Activated T-helper 1 cell treated with anti-CD3 and anti-CD28 coated beads, Interleukin-12 subunit alpha, Interleukin-12 subunit beta, Interleukin-2, Interleukin-4 antibody, amounts not matched to agents 30 ng/mL and 10 ng/mL and 1 ng/mL, durations not matched to agents 14 hours and 24 hours and 36 hours (primary cell): ENCODE data around the gene PHYKPL. TPM values are rescaled to one million over a fixed set of nuclear protein-coding genes. Genes with fewer than 3 reads are reported as not detected.

Experiments used
- DNase-seq: peaks from one replicate; pipeline ENCODE4 v3.0.0; 2021; ENCODE audit warnings: low spot score
- H3K27ac Mint-ChIP-seq: one replicate; pipeline ENCODE4 v1.8.0; 2021; ENCODE audit warnings: mild to moderate bottlenecking, mixed read lengths
- H3K27me3 Mint-ChIP-seq: one replicate; pipeline ENCODE4 v1.8.0; 2022; ENCODE audit warnings: mild to moderate bottlenecking, moderate library complexity, mixed read lengths; ENCODE audit not compliant: insufficient read depth
- H3K36me3 Mint-ChIP-seq: one replicate; pipeline ENCODE4 v1.8.0; 2021; ENCODE audit warnings: low read depth, mixed read lengths
- H3K4me1 Mint-ChIP-seq: one replicate; pipeline ENCODE4 v1.8.0; 2021; ENCODE audit warnings: low read depth, mixed read lengths
- H3K4me3 Mint-ChIP-seq: one replicate; pipeline ENCODE4 v1.8.0; 2021; ENCODE audit warnings: mild to moderate bottlenecking, moderate library complexity, mixed read lengths
- H3K9me3 Mint-ChIP-seq: one replicate; pipeline ENCODE4 v1.8.0; 2021; ENCODE audit warnings: mixed read lengths
- intact Hi-C: fragments of 100-400 bp; cut with micrococcal nuclease; formaldehyde crosslinking; loops from one replicate; pipeline ENCODE4 v1.15.1; 2024
- total RNA-seq: library from RNA; stranded (reverse); gene quantifications from 2 replicates; pipeline ENCODE4 v1.2.3, GENCODE V29; 2022

Gene PHYKPL
- total RNA-seq, 1 donor from 2014 or later: 84.4 TPM

DNA sequence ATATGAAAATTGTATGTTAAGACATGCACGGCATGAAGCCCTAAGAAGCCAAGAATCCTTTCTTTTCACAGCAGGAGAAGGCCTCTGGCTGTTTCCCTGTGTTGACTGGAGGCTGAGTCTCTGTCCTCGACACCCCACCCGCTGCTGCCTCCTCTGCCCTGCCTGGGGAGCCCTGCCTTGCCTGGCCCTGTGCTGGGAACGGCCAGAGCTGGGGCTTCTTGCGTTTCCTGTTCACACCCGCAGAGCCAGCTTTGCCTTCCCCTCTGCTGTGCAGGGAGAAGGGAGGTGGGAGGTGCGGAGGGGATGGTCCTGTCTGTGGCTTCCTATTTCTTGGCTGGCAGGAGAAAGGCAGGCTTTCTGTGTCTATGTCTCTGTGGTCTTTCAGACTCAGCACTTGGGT is 38.6 kb downstream of the PHYKPL start:
- intact Hi-C loops: no loop called here
- H3K4me3 Mint-ChIP-seq: no peak overlapping the region
- H3K9me3 Mint-ChIP-seq: no peaks in the 10 kb centered on the region
- peaks cover 34% of the 10 kb centered on the region for H3K27me3 Mint-ChIP-seq
- peaks cover 20% of the 10 kb centered on the region for H3K4me1 Mint-ChIP-seq
- H3K36me3 Mint-ChIP-seq: no peaks in the 10 kb centered on the region
- no peak overlapping the region for H3K27ac Mint-ChIP-seq
- no peak for DNase-seq

- no peak overlapping the region for H3K27ac Mint-ChIP-seq
- intact Hi-C loops: no loop called here
- no peak overlapping the region for H3K4me3 Mint-ChIP-seq
- no peak for DNase-seq
- no peaks in the 10 kb centered on the region for H3K9me3 Mint-ChIP-seq
- H3K36me3 Mint-ChIP-seq: no peaks in the 10 kb centered on the region
- H3K4me1 Mint-ChIP-seq: peaks cover 20% of the 10 kb centered on the region
- peaks cover 34% of the 10 kb centered on the region for H3K27me3 Mint-ChIP-seq
These were observed 39.3 kb downstream of the PHYKPL start for GRCh38 chr5:178193251-178193809.

DNA sequence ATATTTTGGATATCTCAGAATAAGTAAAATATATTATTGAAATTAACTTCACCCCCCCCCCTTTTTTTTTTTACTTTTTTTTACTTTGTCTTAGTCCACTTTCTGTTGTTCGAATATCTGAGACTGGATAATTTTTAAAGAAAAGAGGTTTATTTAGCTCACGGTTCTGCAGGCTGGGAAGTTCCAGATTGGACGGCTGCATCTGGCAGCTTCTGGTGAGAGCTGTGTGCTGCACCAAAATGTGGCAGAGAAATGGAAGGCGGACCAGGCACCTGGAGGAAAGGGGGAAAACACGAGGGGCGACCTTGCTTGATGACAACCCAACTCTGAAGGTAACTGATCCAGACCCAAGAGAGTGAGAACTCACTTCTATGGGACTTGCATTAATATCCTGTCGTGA is 39.8 kb downstream of the PHYKPL start:
- no peak overlapping the region for H3K27ac Mint-ChIP-seq
- H3K36me3 Mint-ChIP-seq: no peaks in the 10 kb centered on the region
- intact Hi-C loops: no loop called here
- peaks cover 20% of the 10 kb centered on the region for H3K4me1 Mint-ChIP-seq
- H3K9me3 Mint-ChIP-seq: no peaks in the 10 kb centered on the region
- peaks cover 34% of the 10 kb centered on the region for H3K27me3 Mint-ChIP-seq
- DNase-seq: no peak
- H3K4me3 Mint-ChIP-seq: no peak overlapping the region

DNA sequence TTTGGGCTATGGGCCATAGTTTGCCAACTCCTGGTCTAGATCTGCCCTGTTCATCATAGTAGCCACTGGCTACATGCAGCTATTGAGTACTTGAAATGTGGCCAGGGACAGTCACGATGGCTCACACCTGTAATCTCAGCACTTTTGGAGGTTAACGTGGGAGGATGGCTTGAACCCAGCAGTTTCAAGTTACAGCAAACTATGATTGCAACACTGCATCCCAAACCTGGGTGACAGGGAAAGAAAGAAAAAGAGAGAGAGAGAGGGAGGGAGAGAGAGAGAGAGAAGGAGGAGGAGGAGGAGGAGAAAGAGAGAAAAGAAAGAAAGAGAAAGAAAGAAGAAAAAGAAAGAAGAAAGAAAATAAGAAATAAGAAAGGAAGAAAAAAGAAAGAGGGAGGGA is 40.4 kb downstream of the PHYKPL start:
- Mint-ChIP-seq H3K4me1 (peaks cover 20% of the 10 kb centered on the region), H3K27ac (no peak overlapping the region), H3K9me3 (no peaks in the 10 kb centered on the region), H3K27me3 (peaks cover 34% of the 10 kb centered on the region), H3K36me3 (no peaks in the 10 kb centered on the region), H3K4me3 (no peak overlapping the region)
- intact Hi-C loops: no loop called here
- no peak for DNase-seq

DNA sequence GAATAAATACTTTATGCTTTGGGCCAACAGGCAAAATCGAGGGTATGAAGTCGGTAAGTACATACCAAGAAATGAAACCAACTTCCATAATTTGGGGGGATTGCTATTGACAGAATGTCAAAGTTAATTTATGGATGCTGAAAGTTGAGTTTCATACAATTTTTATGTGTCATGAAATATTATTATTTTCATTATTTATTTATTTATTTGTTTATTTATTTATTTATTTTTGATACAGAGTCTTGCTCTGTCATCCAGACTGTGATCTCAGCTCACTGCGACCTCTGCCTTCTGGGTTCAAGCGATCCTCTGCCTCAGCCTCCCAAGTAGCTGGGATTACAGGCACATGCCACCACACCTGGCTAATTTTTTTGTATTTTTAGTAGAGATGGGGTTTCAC is 40.9 kb downstream of the PHYKPL start:
- intact Hi-C loops: no loop called here
- H3K4me1 Mint-ChIP-seq: peaks cover 20% of the 10 kb centered on the region
- no peak overlapping the region for H3K4me3 Mint-ChIP-seq
- H3K36me3 Mint-ChIP-seq: no peaks in the 10 kb centered on the region
- DNase-seq: no peak
- H3K27me3 Mint-ChIP-seq: peaks cover 32% of the 10 kb centered on the region
- H3K9me3 Mint-ChIP-seq: no peaks in the 10 kb centered on the region
- no peak overlapping the region for H3K27ac Mint-ChIP-seq

DNA sequence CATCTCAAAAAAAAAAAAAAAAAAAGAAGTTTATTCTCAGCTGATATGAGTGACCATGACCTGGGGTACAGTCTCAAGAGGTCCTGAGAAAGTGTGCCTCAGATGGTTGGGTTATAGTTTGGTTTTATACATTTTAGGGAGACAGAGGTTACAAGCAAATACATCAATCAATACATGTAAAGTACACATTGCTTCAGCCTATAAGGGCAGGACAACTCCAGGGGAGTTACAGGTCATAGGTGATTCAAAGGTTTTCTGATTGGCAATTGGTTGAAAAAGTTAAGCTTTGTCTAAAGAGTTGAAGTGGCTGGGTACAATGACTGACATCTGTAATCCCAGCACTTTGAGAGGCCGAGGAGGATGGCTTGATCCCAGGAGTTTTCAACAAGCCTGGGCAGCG is 43.2 kb downstream of the PHYKPL start:
- H3K9me3 Mint-ChIP-seq: no peaks in the 10 kb centered on the region
- no peaks in the 10 kb centered on the region for H3K36me3 Mint-ChIP-seq
- H3K4me1 Mint-ChIP-seq: peaks cover 15% of the 10 kb centered on the region
- H3K4me3 Mint-ChIP-seq: no peak overlapping the region
- H3K27me3 Mint-ChIP-seq: peaks cover 25% of the 10 kb centered on the region
- no peak overlapping the region for H3K27ac Mint-ChIP-seq
- intact Hi-C loops: no loop called here
- no peak for DNase-seq

DNA sequence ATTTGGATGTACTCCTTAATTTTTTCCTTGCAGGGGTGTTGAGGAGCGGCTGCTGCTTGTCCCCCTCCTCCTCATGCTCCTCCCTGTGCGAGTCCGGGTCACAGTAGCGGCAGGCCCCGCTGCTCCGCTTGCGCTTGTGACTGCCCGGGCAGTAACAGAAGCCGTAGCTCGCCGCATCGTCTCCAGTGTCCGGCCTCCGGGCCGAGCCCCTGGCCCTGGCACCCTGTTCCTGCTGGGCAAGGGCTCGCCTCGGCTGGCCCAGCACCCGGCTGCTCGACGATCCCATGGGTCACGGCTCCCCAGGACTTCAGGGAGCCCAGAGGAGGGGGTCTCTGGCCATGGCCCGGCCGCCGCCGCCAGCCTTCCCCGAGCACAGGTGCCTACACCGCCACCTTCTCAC is 45.6 kb downstream of the PHYKPL start, which contains the start of gene GMCL2:
Gene GMCL2 (minus strand): TSS at position 358 of the 400 bp plus-strand sequence. CDS start 72 bp downstream, at position 286.
- H3K9me3 Mint-ChIP-seq: no peaks in the 10 kb centered on the region
- no peaks in the 10 kb centered on the region for H3K36me3 Mint-ChIP-seq
- no peak within 1 kb of the TSS for H3K27ac Mint-ChIP-seq
- H3K27me3 Mint-ChIP-seq: peaks cover 8% of the 10 kb centered on the region
- intact Hi-C loops: no loop called here
- H3K4me1 Mint-ChIP-seq: peaks cover 7% of the 10 kb centered on the region
- no peak within 1 kb of the TSS for H3K4me3 Mint-ChIP-seq
- no peak for DNase-seq

- no peaks in the 10 kb centered on the region for H3K36me3 Mint-ChIP-seq
- H3K27ac Mint-ChIP-seq: no peak overlapping the region
- no peaks in the 10 kb centered on the region for H3K9me3 Mint-ChIP-seq
- no peak for DNase-seq
- peaks cover 8% of the 10 kb centered on the region for H3K27me3 Mint-ChIP-seq
- intact Hi-C loops: no loop called here
- no peak overlapping the region for H3K4me3 Mint-ChIP-seq
- peaks cover 8% of the 10 kb centered on the region for H3K4me1 Mint-ChIP-seq
These were observed 46.2 kb downstream of the PHYKPL start for GRCh38 chr5:178186427-178186826.

DNA sequence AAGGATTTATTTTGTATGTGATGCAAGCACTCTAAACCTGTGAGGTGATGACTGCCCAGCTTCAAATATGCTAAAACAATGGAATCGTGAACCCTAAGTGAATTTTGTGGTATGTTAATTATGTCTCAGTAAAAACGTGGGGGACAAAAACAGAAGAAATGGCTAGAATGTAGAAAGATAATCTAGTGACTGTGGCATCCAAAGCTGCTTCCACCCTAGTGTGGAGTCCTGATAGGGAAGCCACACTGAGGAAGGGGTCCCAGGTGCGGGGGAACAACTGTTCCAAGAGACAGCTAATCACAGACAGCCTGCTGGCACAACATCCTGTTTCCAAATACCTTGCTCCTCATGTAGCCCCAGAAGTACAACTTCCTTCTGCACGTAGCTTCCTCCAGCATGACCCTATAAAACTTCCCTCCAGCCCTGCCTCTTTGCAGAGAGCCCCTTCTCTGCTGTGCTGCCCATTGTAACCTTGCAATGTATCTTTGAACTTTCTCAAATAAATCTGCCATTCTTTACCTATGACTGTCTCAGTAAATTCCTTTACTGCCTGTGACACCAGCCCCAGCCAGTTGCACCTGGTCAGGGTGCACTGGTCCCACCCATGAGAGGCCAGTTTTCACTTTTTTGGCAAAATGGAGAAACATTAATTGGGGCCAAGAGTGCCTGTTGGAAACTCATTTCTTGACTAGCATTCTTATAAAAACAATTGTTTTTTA is 50.3 kb downstream of the PHYKPL start:
- H3K27ac Mint-ChIP-seq: no peak overlapping the region
- intact Hi-C loops: no loop called here

DNA sequence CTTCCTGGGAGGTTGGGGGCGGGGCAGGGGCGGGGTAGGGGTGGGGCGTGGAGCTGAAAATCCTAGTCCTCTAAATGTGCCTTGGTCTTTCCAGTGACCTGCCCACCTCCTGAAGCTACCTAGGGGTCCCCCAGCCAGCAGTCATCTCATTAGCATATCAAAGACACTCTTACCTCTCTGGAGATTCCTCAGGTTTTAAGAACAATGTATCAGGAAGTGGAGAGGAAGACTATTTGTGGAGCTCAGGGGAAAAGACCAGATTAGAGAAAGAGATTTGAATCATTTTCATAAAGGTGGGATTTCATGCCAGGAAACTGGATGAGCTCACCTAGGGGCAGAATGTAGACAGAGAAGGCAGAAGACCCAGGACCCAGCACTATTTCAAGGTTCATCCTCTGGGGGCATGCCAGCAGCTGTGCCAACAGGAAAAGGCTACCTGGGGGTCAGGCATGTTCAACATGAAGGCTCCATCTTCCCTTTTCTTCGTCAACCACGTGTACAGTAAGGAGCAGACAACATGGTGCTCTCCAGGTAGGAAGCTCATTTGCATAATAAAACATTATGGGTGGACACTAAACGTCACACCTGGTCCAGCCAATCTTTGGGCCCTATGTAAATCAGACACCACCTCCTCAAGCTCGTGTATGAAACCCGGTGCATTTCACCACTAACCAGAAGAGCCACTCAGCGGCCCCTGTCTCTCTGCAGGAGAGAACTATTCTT is 52.3 kb downstream of the PHYKPL start:
- H3K27me3 Mint-ChIP-seq: peaks cover 2% of the 10 kb centered on the region
- intact Hi-C loops: no loop called here

More for the DNA sequence above, 50.3 kb downstream of the PHYKPL start:
- H3K4me1 Mint-ChIP-seq: peaks cover 8% of the 10 kb centered on the region
- H3K4me3 Mint-ChIP-seq: no peak overlapping the region
- no peak for DNase-seq
- H3K9me3 Mint-ChIP-seq: no peaks in the 10 kb centered on the region
- no peaks in the 10 kb centered on the region for H3K36me3 Mint-ChIP-seq
- peaks cover 7% of the 10 kb centered on the region for H3K27me3 Mint-ChIP-seq

DNA sequence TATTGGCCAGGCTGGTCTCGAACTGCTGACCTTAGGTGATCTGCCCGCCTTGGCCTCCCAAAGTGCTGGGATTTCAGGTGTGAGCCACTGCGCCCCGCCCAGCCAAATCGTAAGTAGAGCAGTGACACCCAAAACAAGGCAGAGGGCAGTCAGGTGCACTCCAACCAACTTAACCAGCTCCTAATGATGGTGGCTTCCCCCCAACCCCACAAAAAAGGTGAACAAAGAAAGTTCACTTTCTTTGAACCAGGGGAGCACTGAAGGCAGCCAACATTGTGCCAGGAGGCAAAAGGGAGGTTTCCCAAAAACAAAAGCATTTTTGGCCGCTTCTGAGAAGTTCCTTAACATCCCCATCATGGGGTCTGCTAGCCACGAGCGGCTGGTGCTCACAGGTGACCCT is 55.0 kb downstream of the PHYKPL start:
- Mint-ChIP-seq H3K27me3 (peaks cover 2% of the 10 kb centered on the region), H3K4me3 (no peak overlapping the region), H3K4me1 (peaks cover 7% of the 10 kb centered on the region), H3K36me3 (no peaks in the 10 kb centered on the region), H3K27ac (no peak overlapping the region), H3K9me3 (no peaks in the 10 kb centered on the region)
- DNase-seq: no peak
- intact Hi-C loops: no loop called here

More for the DNA sequence above, 52.3 kb downstream of the PHYKPL start:
- no peak overlapping the region for H3K27ac Mint-ChIP-seq
- H3K4me3 Mint-ChIP-seq: no peak overlapping the region
- no peak for DNase-seq
- no peaks in the 10 kb centered on the region for H3K9me3 Mint-ChIP-seq
- no peaks in the 10 kb centered on the region for H3K36me3 Mint-ChIP-seq
- peaks cover 8% of the 10 kb centered on the region for H3K4me1 Mint-ChIP-seq

GRCh38 chr5:178176791-178177190 is 55.8 kb downstream of the PHYKPL start:
- no peak for DNase-seq
- no peaks in the 10 kb centered on the region for H3K36me3 Mint-ChIP-seq
- no peak overlapping the region for H3K4me3 Mint-ChIP-seq
- no peaks in the 10 kb centered on the region for H3K4me1 Mint-ChIP-seq
- intact Hi-C loops: no loop called here
- peaks cover 2% of the 10 kb centered on the region for H3K27me3 Mint-ChIP-seq
- no peak overlapping the region for H3K27ac Mint-ChIP-seq
- H3K9me3 Mint-ChIP-seq: no peaks in the 10 kb centered on the region

DNA sequence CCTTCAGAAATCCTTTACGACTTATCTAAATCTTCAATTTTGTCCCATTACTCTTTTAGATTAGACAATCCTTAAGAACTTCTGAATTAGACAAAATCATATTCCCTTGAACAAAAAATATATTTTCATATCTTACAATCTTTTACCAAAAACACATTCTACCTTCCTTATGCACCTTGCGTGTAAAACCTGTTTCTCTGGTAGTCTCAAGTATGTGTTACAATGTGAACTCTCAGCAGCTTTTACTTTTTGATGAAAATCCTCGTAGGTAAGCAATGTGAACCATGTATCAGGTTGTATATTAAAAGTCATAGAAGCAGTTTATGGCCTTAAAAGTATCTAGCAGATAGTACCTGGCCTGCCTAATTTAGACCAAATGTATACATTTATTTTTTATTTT is 58.1 kb downstream of the PHYKPL start:
- no peaks in the 10 kb centered on the region for H3K4me1 Mint-ChIP-seq
- H3K27me3 Mint-ChIP-seq: no peaks in the 10 kb centered on the region
- H3K9me3 Mint-ChIP-seq: no peaks in the 10 kb centered on the region
- intact Hi-C loops: no loop called here
- H3K4me3 Mint-ChIP-seq: no peak overlapping the region
- no peak for DNase-seq
- H3K27ac Mint-ChIP-seq: no peak overlapping the region
- no peaks in the 10 kb centered on the region for H3K36me3 Mint-ChIP-seq
